ENCODE measurements around the gene IFTAP.
A peak's percentile ranks its signal among the peaks of the same experiment; 100 is the strongest.
"Not testable (repeated sequence)": the region's sequence is repeated elsewhere in the genome, so short reads cannot be mapped to it uniquely, and the experiment has no call there.

Gene IFTAP, protein sequence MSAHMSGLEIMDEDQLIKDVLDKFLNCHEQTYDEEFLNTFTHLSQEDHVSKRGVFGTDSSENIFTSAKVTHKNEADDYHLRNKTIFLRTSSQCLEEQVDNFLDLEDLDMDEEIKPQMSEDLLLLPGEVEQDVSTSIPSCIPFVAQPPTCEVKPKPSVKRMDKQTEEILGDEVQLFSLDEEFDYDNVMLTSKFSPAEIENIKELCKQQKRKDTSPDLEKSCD

DNA sequence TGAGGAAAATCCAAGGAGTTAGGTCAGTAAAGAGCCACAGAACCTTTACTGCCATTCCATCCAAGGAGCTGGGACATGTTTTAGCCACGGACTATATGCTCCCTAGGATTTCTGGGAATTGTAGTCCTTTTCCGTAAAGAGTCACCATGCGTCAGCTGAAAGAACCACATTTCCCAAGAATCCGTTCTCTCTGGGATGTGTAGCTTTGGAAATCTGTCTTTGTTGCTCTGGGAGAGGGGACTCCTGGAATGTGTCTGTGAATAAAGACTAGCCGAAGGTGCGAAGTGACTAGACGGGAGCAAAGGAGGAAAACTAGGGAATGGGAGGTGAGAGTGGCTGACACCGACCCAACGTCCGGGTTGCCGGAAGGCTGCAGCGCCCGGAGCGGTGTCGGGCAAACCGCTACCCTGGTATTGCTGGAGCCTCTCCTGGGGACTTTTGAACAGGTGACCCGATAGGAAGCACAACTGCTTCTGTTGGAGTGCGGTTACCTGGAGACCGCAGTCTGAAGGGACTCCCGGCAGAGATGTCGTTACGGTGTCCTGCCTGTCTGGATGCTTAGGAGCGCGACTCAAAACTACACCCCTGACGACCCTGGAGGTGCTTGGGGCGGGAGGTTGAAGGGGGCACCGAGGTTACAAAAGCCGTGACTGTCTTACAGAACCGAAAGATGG is at the start of gene IFTAP:
Gene IFTAP, plus strand, starts transcription at position 187 of the 674 bp plus-strand sequence. CDS start 15,602 bp downstream, outside the sequence.
- DNase-seq, result peak; percentile 76

DNA sequence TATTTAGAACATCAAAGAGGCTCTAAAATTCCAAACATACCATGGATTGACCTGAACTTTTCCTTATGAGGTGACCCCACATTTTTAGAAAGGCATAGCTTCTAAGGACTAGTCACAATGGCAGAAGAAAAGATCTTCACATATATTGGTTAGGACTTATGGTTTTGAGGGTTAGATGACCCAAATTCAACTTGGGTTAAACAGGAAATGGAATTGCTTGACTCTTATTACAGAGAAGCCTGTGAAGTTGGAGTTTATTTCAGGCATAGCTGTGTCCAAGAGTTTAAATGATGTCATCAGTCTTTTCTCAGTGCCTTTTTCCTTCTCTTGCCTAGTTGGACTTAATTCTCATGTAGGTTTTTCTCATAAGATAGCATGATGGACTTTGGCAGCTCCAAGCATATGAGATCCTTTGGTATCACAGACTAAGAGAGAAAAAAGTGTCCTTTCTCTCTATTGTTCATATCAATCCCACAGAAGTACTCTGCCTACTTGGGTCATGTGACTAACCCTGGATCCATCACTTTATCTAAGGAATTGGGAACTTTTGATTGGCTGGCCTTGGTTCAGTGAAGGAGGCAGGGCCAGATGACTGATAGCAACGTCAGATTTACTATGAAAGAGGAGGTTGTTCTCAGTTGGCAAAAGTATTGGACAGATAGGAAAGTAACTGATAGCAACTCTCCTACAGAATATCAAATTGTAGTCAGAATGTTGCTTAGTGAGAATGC is 43.8 kb upstream of the IFTAP start:
- no peak for DNase-seq

DNA sequence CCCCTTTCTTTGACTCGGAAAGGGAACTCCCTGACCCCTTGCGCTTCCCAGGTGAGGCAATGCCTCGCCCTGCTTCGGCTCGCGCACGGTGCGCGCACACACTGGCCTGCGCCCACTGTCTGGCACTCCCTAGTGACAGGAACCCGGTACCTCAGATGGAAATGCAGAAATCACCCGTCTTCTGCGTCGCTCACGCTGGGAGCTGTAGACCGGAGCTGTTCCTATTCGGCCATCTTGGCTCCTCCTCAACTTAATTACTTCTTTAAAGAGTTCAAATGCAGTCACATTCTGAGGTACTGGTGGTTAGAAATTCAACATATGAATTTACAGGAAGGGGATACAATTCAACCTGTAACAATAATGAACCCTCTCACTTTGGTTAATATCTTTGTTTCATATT is 36.9 kb upstream of the IFTAP start:
- DNase-seq, result not testable (repeated sequence)

DNA sequence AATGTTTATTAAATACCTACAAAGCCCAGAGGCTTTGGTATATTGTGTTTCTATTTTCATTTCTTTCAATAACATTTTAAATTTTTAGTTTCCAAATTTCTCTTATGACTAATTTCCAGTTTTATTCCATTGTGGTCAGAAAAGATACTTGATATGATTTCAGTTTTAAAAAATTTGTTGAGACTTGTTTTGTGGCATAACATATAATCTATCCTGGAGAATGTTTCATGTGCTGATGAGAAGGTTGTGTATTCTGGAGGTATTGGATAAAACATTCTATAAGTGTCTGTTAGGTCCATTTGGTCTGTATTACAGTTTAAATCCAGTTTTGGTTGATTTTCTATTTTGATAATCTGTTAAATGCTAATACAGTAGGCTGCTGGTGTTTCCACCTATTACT is 36.3 kb upstream of the IFTAP start:
- DNase-seq, result no peak

DNA sequence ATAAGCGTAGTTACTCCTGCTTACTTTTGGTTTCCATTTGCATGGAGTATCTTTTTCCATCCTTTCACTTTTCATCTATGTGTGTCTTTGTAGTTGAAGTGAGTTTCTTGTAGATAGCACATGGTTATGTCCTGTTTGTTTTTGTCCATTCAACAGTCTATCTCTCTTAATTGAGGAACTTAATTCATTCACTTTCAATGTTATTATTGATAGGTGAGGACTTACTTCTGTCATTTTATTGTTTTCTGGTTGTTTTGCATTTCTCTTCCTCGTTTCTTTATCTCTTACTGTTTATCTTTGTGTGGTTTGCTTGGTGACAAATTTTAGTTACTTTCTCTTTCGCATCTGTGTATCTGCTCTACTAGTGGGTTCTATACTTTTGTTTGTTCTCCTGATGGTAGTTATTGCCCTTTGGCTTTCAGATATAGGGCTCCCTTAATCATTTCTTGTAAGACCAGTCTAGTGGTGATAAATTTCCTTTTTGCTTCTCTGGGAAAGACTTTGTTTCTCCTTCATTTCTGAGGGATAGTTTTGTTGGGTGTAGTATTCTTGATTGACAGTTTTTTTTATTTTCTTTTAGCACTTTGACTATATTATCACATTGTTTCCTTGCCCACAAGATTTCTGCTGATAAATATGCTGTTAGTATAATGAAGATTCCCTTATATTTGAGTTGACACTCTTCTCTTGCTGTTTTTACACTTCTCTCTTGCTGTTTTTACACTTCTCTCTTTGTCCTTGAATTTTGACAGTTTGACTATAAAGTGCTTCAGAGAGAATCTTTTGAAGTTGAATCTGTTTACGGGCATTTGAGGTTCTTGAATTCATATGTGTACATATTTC is 35.5 kb upstream of the IFTAP start:
- DNase-seq, result no peak

DNA sequence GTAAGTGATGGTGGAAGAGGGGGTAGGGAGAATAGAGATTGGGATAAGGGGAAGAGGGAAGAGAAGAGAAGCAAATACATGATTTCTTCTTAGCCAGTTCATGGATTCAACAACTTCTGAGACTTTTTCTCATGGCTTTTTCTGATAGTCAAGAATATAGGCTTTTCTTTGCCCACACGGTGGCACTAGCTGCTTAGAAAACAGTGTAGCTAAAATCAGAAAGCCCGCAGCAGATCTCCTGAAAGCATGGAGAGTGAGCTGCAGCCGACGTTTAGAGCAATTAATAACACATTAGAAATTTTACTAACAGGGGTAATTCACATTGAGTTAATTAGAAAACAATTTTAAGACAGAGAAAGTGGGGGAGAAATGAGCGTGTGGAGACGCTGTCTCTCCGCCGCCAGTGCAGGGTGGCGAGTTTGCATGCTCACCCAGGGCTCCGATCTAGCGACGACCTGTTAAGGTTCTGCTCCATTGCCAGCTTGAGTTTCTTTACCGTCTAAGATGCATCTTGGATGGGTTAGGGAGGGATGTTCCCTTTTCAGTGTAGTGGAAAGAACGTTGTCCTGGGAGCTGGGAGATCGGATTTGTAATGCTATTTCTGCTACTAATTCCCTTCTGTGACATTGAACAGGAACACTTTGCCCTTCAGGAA is 29.8 kb upstream of the IFTAP start:
- peak; percentile 19 for DNase-seq

DNA sequence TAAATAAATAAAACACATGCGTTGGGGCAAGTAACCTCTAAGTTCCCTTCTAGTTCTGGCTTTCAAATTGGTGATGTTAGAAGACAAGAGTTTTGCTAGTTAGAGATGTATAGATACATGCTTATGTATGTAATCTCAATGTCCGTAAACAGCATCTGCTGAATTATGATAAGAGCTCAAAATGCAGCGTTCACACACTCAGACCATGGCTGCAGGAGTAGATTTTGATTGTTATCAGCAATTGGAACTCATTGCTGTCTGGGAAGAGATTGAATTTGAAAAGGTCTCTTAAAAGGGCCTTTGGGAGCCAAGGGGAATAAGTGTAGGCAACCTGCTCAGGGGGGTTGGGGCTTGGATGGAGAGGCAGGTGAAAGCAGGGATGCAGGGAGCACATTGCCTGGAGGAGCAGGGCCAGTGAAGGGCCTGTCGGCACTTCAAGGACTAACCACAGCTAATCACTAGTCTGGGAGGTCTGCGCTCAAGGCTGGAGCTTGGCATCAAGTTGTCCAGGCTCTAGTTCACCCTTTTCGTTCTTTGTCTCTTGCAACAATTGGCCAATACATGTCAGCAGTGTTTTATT is 29.2 kb upstream of the IFTAP start:
- no peak for DNase-seq

DNA sequence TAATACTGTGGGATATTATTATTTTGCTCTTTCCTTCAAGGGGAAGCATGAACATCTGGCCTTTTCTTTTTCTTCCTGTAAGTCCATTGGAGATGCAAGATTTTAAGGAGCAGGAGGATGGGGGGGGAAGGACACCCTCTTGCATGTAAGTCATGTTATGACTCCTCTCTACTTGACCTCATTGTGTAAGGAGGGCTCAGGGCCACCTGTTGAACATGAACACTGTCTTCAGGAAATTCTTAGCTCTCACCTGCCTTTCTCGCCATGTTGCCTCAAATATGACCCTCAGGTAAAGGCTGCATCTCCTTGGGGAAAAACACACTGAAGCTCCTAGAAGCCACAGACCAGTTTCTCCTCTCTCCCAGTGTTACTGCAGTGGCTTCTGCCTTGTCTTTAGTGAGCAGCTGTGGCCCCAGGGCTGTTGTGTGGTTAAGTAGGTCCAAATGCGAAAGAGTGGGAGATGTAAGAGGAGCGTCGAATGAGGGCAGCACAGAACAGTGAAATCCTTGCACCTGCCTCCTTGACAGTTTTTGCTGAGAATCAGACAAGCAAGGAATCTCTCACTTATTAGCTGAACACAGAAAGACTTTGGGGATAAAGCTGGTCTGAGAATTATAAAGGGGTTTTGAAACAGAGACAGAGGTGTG is 27.8 kb upstream of the IFTAP start:
- DNase-seq, result no peak

DNA sequence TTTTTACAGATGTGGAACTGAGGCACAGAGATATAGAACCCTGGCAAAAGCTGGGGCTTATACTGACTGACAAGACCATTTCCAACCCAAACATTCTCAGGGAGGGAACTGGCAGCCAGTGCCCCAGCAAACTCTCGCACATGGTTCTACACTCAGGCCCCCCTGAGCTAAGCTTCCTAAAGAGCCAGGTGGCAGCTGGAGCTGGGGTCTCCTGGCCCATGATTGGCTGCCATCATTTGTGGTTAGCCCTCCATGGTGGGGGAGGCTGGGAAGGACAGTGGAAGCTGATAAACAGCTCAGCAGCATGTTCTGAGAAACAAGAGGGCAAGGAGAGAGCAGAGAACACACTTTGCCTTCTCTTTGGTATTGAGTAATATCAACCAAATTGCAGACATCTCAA is 26.6 kb upstream of the IFTAP start, which contains the start of gene RAG1:
Gene RAG1, plus strand, starts transcription at position 314 of the 400 bp plus-strand sequence. CDS start 5,298 bp downstream, outside the sequence.
- no peak for DNase-seq

DNA sequence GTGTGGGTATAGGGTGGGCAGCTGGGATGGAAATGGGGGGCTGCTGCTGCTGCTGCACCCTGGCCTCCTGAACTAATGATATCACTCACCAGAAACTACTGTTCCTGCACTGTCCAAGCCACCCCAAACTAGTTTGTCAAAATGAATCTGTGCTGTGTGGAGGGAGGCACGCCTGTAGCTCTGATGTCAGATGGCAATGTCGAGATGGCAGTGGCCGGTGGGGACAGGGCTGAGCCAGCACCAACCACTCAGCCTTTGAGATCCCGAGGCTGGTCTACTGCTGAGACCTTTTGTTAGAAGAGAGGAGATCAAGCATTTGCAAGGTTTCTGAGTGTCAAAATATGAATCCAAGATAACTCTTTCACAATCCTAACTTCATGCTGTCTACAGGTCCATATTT is 25.2 kb upstream of the IFTAP start:
- no peak for DNase-seq

DNA sequence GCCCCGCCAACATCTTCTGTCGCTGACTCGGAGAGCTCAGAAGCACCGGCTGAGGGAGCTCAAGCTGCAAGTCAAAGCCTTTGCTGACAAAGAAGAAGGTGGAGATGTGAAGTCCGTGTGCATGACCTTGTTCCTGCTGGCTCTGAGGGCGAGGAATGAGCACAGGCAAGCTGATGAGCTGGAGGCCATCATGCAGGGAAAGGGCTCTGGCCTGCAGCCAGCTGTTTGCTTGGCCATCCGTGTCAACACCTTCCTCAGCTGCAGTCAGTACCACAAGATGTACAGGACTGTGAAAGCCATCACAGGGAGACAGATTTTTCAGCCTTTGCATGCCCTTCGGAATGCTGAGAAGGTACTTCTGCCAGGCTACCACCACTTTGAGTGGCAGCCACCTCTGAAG is 19.8 kb upstream of the IFTAP start:
- no peak for DNase-seq

DNA sequence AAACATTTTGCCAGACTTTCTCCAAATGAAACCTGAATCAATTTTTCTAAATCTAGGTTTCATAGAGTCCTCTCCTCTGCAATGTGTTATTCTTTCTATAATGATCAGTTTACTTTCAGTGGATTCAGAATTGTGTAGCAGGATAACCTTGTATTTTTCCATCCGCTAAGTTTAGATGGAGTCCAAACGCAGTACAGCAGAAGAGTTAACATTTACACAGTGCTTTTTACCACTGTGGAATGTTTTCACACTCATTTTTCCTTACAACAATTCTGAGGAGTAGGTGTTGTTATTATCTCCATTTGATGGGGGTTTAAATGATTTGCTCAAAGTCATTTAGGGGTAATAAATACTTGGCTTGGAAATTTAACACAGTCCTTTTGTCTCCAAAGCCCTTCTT is 16.9 kb upstream of the IFTAP start:
- DNase-seq, result no peak

DNA sequence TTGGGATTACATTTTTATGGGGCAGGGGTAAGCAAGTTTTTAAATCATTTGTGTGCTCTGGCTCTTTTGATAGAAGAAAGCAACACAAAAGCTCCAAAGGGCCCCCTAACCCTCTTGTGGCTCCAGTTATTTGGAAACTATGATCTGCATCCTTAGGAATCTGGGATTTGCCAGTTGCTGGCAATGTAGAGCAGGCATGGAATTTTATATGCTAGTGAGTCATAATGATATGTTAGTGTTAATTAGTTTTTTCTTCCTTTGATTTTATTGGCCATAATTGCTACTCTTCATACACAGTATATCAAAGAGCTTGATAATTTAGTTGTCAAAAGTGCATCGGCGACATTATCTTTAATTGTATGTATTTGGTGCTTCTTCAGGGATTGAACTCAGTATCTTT is 16.4 kb upstream of the IFTAP start:
- no peak for DNase-seq

DNA sequence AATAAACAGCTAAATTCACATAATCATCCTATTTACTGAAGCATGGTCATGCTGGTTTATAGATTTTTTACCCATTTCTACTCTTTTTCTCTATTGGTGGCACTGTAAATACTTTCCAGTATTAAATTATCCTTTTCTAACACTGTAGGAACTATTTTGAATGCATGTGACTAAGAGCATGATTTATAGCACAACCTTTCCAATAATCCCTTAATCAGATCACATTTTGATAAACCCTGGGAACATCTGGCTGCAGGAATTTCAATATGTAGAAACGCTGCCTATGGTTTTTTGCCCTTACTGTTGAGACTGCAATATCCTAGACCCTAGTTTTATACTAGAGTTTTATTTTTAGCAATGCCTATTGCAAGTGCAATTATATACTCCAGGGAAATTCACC is 15.8 kb upstream of the IFTAP start:
- no peak for DNase-seq

DNA sequence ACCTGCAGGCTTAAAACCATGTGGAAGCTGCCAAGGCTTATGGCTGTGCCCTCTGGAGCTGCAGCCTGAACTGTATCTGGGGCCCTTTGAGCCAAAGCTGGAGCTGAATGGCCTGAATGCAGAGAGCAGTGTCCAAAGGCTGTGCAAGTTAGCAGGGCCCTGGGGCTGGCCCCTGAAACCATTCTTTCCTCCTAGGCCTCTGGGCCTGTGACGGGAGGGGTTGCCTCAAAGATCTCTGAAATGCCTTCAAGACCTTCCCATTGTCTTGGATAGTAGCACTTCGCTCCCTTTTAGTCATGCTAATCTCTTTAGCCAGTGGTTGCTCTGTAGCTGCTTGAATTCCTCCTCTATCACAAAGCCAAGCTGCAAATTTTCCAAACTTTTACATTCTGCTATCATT is 12.8 kb upstream of the IFTAP start:
- no peak for DNase-seq

DNA sequence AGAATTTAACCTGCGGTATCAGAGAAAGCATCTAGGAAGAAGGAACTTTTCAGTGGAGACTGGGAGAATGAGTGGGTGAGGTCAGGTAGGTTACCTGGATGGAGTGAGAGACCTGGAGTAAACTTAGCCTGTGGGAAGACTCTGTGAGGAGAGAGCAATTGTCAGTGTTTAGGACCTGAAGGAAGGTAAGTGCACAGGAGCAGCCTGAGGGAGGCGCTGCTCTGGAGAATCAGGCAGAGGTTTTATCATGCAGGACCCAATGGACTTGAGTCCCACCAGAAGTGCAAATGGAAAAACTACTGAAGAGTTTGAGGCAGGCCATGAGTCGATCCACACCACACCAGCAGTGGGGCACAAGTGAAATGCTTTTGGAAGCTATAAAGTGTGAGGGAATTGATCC is 10.6 kb upstream of the IFTAP start:
- no peak for DNase-seq

DNA sequence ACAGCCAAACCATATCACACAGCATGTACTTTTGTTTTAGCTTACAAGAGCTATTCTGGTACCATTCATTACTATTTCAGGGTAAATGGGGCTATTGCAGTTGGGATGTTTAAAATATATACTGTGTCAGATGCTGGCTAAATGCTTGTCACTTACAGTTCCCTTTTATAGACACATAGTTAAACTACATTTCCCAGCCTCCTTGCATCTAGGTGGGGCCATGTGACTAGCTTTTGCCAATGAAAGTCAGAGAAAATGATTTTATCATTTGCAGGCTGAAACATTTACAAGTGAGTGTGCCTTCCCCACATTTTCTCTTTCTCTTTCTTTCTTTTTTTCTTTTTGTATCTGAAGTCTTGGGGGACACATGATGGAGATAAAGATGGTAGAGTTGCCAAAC is 7.8 kb upstream of the IFTAP start:
- DNase-seq, result no peak

DNA sequence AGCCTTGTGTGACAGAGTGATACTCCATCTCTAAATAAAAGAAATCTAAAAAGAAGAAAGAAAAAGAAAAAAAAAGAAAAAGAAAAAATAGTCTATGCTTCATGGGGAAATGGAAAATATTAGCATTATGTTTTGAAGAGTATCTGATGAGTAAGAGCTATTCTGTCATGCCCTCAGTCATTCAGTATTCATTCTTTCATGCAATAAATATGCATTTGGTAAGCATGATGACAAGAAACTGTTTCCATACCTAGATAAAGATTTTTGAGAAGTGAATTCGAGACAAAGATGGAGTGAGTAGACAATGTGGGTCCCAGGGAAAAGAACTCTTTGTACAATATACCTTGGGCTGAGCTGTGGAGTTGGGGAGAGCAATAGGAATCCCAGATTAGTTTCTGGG is 6.2 kb upstream of the IFTAP start:
- no peak for DNase-seq

DNA sequence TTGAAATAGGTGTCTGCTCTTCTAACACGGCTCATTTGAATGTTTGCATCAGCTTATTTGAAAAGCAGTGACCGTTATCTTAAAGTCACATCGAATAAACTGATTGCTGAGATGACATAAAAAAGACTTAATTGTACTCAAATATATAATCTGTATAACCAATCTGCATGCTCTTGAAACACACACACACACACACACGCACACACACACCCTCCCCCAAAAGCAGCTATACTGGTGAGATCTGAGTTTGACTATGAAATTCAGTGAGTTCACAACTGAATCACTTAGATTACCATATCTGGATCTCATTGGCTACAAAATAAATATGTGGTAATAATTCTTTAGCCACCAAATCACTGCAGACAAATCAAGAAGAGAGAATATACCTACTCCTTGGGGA is 3.8 kb upstream of the IFTAP start:
- DNase-seq, result no peak

DNA sequence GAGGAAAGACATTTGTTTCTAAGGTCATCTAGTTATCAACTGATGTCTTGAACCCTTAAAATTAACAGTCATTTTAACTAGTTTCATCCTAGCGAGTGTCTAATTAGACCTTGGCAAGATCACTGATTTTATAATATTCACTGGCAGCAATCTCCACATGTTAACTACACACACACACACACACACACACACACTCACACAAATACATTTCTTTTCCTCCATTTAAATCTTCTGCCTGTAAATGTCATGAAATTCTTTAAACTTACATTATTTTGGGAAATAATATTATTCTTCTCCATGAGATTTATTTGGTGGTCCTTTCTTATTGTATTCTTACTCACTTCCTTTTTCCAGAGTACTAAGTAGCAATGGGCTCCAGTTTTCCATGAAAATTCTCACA is 2.9 kb upstream of the IFTAP start:
- DNase-seq, result no peak

DNA sequence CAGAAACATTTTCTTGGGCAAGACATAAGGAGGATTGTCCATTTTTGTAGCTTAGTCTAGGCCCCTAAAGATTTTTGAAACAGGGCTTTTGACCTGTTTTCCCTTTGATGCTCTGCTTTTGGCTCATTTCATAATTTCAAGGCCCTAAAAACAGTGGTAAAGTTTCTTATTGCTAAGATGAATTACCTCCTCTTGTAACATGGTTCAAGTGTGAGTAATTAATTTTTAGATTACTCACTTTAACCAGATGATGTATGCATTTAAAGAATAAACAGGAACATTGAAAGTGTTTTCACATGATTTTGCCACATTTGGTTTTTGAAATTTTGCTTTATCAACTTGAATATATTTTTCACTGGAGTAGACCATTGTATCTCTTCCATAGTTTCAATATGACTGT is 2.6 kb downstream of the IFTAP start:
- no peak for DNase-seq

DNA sequence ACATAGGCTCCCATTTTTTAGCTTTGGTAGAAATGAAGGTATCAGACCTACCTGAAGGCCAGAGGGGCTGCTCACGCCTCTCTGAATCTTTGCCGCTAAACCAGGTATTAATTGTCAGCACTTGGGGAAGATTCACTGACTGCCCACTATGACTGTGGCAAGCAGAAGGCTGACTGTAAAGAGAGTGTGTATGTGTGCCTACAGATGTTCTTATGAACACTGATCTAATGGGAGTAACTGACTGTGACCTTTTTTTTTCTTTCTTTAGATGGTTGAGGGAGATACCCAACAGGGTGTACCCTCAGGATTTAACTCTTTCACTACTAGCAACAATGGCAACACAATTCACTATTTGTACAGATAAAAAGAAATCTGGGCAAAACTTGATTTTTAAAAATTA is 3.7 kb downstream of the IFTAP start, which contains the start of gene RAG2:
Gene RAG2, minus strand, starts transcription at position 186 of the 400 bp plus-strand sequence. CDS start 4,068 bp downstream, outside the sequence.
- DNase-seq, result no peak
